HG03139 (cell line): ENCODE results near the gene DNAH7.

Experiments
- ATAC-seq: cut with Tn5 transposase; IDR thresholded peaks from one replicate; pipeline ENCODE4 v1.9.1; 2021; ENCODE audit not compliant: unreplicated experiment

The DNAH7 gene

GRCh38 chr2:195871326-195871725 lies 197.3 kb downstream of the DNAH7 start:
- ATAC-seq = no peak

GRCh38 chr2:195864316-195864715 lies 204.3 kb downstream of the DNAH7 start:
- ATAC-seq = no peak

GRCh38 chr2:195863564-195863963 lies 205.1 kb downstream of the DNAH7 start:
- ATAC-seq = no peak

GRCh38 chr2:195863121-195863520 lies 205.5 kb downstream of the DNAH7 start:
- no peak for ATAC-seq

- ATAC-seq = no peak
Observed at GRCh38 chr2:195861821-195862220, 206.8 kb downstream of the DNAH7 start.

- no peak for ATAC-seq
Observed at GRCh38 chr2:195859513-195859912, 209.1 kb downstream of the DNAH7 start.

- no peak for ATAC-seq
Observed at GRCh38 chr2:195857132-195857531, 211.5 kb downstream of the DNAH7 start.

- ATAC-seq = no peak
Observed at GRCh38 chr2:195850764-195851163, 217.9 kb downstream of the DNAH7 start.

GRCh38 chr2:195848119-195848899 lies 220.3 kb downstream of the DNAH7 start:
- no peak for ATAC-seq

GRCh38 chr2:195842932-195843331 lies 225.7 kb downstream of the DNAH7 start:
- no peak for ATAC-seq

- ATAC-seq = no peak
Observed at GRCh38 chr2:195838002-195838401, 230.6 kb downstream of the DNAH7 start.

- ATAC-seq = no peak
Observed at GRCh38 chr2:195836002-195836401, 232.6 kb downstream of the DNAH7 start.

- ATAC-seq = no peak
Observed at GRCh38 chr2:195834836-195835235, 233.8 kb downstream of the DNAH7 start.

GRCh38 chr2:195830968-195831950 lies 237.4 kb downstream of the DNAH7 start:
- no peak for ATAC-seq

- ATAC-seq = no peak
Observed at GRCh38 chr2:195824478-195824877, 244.2 kb downstream of the DNAH7 start.

GRCh38 chr2:195823206-195823605 lies 245.4 kb downstream of the DNAH7 start:
- ATAC-seq = no peak

GRCh38 chr2:195821566-195821932 lies 247.1 kb downstream of the DNAH7 start:
- ATAC-seq = no peak

GRCh38 chr2:195820867-195821565 lies 247.6 kb downstream of the DNAH7 start:
- no peak for ATAC-seq

GRCh38 chr2:195820373-195820772 lies 248.3 kb downstream of the DNAH7 start:
- no peak for ATAC-seq

GRCh38 chr2:195819276-195819675 lies 249.4 kb downstream of the DNAH7 start:
- ATAC-seq = no peak

- ATAC-seq = no peak
Observed at GRCh38 chr2:195818526-195818925, 250.1 kb downstream of the DNAH7 start.
